Peyer's patch (tissue), 4 donors: ENCODE results near the gene GRID2.

Source experiments
- POLR2A ChIP-seq, 2 donors: fragments of 450-650 bp; IDR thresholded peaks; one replicate each; pipeline ENCODE4 v1.5.1; 2017; ENCODE audit warnings: antibody characterized with exemption in 2 of 2, mild to moderate bottlenecking in 2 of 2, moderate library complexity in 2 of 2
- TF ChIP-seq, protein P1 (sequence below), 6 experiments: fragments of 450-650 bp in 4 of 6; fragments of 200-600 bp in 2 of 6; sonication (generic) in 1 of 6; IDR thresholded peaks; one replicate each; pipeline ENCODE4 v1.5.1; 2017 to 2019; ENCODE audit warnings: antibody characterized with exemption in 6 of 6, mild to moderate bottlenecking in 3 of 6, moderate library complexity in 1 of 6

DNA sequence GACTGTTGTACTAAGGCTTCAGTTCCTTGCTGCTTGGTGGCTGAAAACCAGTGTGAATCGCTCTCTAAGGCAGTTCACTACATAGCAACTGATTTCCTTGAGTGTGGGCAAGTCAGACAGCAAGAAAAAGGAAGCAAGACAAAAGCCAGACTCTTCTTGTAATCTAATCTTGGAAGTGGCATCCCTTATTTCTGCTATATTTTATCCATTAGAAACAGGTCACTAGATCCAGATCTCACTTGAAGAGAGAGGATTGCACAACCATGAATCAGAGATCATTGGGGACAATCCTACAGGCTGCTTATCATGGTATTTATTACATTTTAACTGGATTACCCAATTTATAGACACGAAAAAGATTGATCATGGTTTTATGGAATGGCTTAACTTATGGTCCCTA lies 684.5 kb downstream of the GRID2 start:
- no peak for TF ChIP-seq POLR2A (IDR thresholded peaks at IDR 0.05)
- TF ChIP-seq, protein P1, sequence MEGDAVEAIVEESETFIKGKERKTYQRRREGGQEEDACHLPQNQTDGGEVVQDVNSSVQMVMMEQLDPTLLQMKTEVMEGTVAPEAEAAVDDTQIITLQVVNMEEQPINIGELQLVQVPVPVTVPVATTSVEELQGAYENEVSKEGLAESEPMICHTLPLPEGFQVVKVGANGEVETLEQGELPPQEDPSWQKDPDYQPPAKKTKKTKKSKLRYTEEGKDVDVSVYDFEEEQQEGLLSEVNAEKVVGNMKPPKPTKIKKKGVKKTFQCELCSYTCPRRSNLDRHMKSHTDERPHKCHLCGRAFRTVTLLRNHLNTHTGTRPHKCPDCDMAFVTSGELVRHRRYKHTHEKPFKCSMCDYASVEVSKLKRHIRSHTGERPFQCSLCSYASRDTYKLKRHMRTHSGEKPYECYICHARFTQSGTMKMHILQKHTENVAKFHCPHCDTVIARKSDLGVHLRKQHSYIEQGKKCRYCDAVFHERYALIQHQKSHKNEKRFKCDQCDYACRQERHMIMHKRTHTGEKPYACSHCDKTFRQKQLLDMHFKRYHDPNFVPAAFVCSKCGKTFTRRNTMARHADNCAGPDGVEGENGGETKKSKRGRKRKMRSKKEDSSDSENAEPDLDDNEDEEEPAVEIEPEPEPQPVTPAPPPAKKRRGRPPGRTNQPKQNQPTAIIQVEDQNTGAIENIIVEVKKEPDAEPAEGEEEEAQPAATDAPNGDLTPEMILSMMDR (IDR thresholded peaks at IDR 0.05): no peak
